HepG2 (cell line): ENCODE data around the gene ANTKMT. TPM values are rescaled to one million over a fixed set of nuclear protein-coding genes. Genes with fewer than 3 reads are reported as not detected.

Source experiments
- ATF7 ChIP-seq, 2 experiments: fragments of 450-650 bp in 1 of 2; sonication (generic) in 1 of 2; formaldehyde crosslinking in 1 of 2; IDR thresholded peaks; 2 replicates each; pipeline versions ENCODE4 v1.4.0 to v1.6.1; 2016 to 2020; ENCODE audit warnings: antibody characterized with exemption in 1 of 2, mild to moderate bottlenecking in 1 of 2, missing genetic modification reagents in 1 of 2
- CBFB ChIP-seq: sonication (generic); formaldehyde crosslinking; IDR thresholded peaks from 2 replicates; pipeline ENCODE4 v1.4.0; 2020; ENCODE audit warnings: missing genetic modification reagents
- CC2D1A ChIP-seq: sonication (generic); formaldehyde crosslinking; IDR thresholded peaks from 2 replicates; pipeline ENCODE4 v1.8.1; 2023; ENCODE audit warnings: mild to moderate bottlenecking, missing genetic modification reagents
- E2F1 ChIP-seq: sonication (generic); formaldehyde crosslinking; IDR thresholded peaks from 2 replicates; pipeline ENCODE4 v1.5.0; 2020; ENCODE audit warnings: missing genetic modification reagents
- GPN1 ChIP-seq: sonication (generic); formaldehyde crosslinking; IDR thresholded peaks from 2 replicates; pipeline ENCODE4 v1.5.1; 2020; ENCODE audit warnings: missing genetic modification reagents, borderline replicate concordance
- HNF1B ChIP-seq: sonication (generic); formaldehyde crosslinking; IDR thresholded peaks from 2 replicates; pipeline ENCODE4 v1.5.1; 2020; ENCODE audit warnings: mild to moderate bottlenecking, moderate library complexity, missing genetic modification reagents
- HOMEZ ChIP-seq: IDR thresholded peaks from 2 replicates; pipeline ENCODE4 v1.6.1; 2016; ENCODE audit warnings: low read depth
- MEIS2 ChIP-seq: sonication (generic); formaldehyde crosslinking; IDR thresholded peaks from 2 replicates; pipeline ENCODE4 v1.9.0; 2021; ENCODE audit warnings: mild to moderate bottlenecking, missing genetic modification reagents
- PCBP1 ChIP-seq: fragments of 200-400 bp; formaldehyde crosslinking; IDR thresholded peaks from 2 replicates; pipeline ENCODE4 v1.6.1; 2017; ENCODE audit warnings: mild to moderate bottlenecking, low read depth, low read length, borderline replicate concordance
- SP140L ChIP-seq: sonication (generic); formaldehyde crosslinking; IDR thresholded peaks from 2 replicates; pipeline ENCODE4 v1.4.0; 2020; ENCODE audit warnings: missing genetic modification reagents, borderline replicate concordance
- TBP ChIP-seq: sonication (generic); formaldehyde crosslinking; IDR thresholded peaks from 2 replicates; pipeline ENCODE4 v1.5.0; 2020; ENCODE audit warnings: missing genetic modification reagents
- TBX2 ChIP-seq: sonication (generic); formaldehyde crosslinking; IDR thresholded peaks from 2 replicates; pipeline ENCODE4 v1.5.0; 2020; ENCODE audit warnings: missing genetic modification reagents, mild to moderate bottlenecking, borderline replicate concordance
- ZBTB14 ChIP-seq: sonication (generic); formaldehyde crosslinking; IDR thresholded peaks from 2 replicates; pipeline ENCODE4 v1.4.0; 2020; ENCODE audit warnings: missing genetic modification reagents
- ZFAT ChIP-seq: sonication (generic); formaldehyde crosslinking; conservative IDR thresholded peaks from 2 replicates; pipeline ENCODE4 v1.8.1; 2023; ENCODE audit warnings: missing genetic modification reagents, inconsistent platforms
- ZIK1 ChIP-seq: sonication (generic); formaldehyde crosslinking; IDR thresholded peaks from 2 replicates; pipeline ENCODE4 v1.5.0; 2020; ENCODE audit warnings: mild to moderate bottlenecking, low read depth, missing genetic modification reagents, borderline replicate concordance
- ZMAT3 ChIP-seq: sonication (generic); formaldehyde crosslinking; conservative IDR thresholded peaks from 2 replicates; pipeline ENCODE4 v1.7.0; 2021; ENCODE audit warnings: missing genetic modification reagents
- ZNF143 ChIP-seq: sonication (generic); formaldehyde crosslinking; IDR thresholded peaks from 2 replicates; pipeline ENCODE4 v1.4.0; 2020; ENCODE audit warnings: missing genetic modification reagents
- ZNF160 ChIP-seq: sonication (generic); formaldehyde crosslinking; IDR thresholded peaks from 2 replicates; pipeline ENCODE4 v1.8.0; 2022; ENCODE audit warnings: mild to moderate bottlenecking, inconsistent platforms, missing genetic modification reagents
- ZNF3 ChIP-seq: IDR thresholded peaks from 2 replicates; pipeline ENCODE4 v1.7.0; 2017; ENCODE audit warnings: inconsistent platforms
- ZNF33B ChIP-seq: sonication (generic); formaldehyde crosslinking; IDR thresholded peaks from 2 replicates; pipeline ENCODE4 v1.5.1; 2020; ENCODE audit warnings: mild to moderate bottlenecking, missing genetic modification reagents
- polyA plus RNA-seq, 8 experiments: library from polyadenylated mRNA; depleted of rRNA in 3 of 8; stranded (reverse) in 7 of 8; unstranded in 1 of 8; fragments of >200 nt; fragmentation: Illumina TruSeq in 4 of 8; extraction: Trizol in 4 of 8; gene quantifications; 2 replicates each; pipeline versions ENCODE4 v1.2.1 to v1.2.3, GENCODE V29; 2011 to 2016; ENCODE audit warnings: low read depth in 4 of 8, missing spikeins in 1 of 8, mixed read lengths in 1 of 8; ENCODE audit not compliant: insufficient read depth in 1 of 8
- total RNA-seq, 5 experiments: library from RNA; depleted of rRNA; stranded (reverse); fragments of >200 nt; fragmentation: Illumina TruSeq; extraction: Trizol; gene quantifications; 2 replicates each; pipeline ENCODE4 v1.2.3, GENCODE V29; 2016; ENCODE audit warnings: low read depth in 1 of 5
- TF ChIP-seq, protein P1 (sequence below): sonication (generic); formaldehyde crosslinking; IDR thresholded peaks from 2 replicates; pipeline ENCODE4 v1.4.0; 2020; ENCODE audit warnings: missing genetic modification reagents, borderline replicate concordance

ANTKMT gene
- total and polyA plus RNA-seq, 2 of the 13 experiments (the other 11 are each of a cell fraction or from before 2014, with no cell fraction given): 7.5 to 47.8 TPM

- TF ChIP-seq CC2D1A (CRISPR knock-in tag) (no peak), ATF7 (IDR thresholded peaks at IDR 0.05) (no peak), ATF7 (CRISPR knock-in tag; IDR thresholded peaks at IDR 0.05) (no peak), MEIS2 (CRISPR knock-in tag) (no peak), CBFB (no peak), ZNF3 (no peak), HOMEZ (CRISPR knock-in tag) (no peak), SP140L (CRISPR knock-in tag) (no peak), ZNF33B (no peak), GPN1 (0 out of 2 replicates have a peak, but pooled peaks have one; percentile 45), E2F1 (no peak), ZNF143 (CRISPR knock-in tag) (no peak), ZBTB14 (CRISPR knock-in tag) (no peak), PCBP1 (0 out of 2 replicates have a peak, but pooled peaks have one; percentile 44), ZNF160 (no peak), TBX2 (CRISPR knock-in tag) (no peak), TBP (CRISPR knock-in tag) (no peak), ZFAT (no peak), ZIK1 (CRISPR knock-in tag) (0 out of 2 replicates have a peak, but pooled peaks have one; percentile 36), HNF1B (no peak), ZMAT3 (no peak; the same call in 1 of the 2 replicates)
- TF ChIP-seq, protein P1, sequence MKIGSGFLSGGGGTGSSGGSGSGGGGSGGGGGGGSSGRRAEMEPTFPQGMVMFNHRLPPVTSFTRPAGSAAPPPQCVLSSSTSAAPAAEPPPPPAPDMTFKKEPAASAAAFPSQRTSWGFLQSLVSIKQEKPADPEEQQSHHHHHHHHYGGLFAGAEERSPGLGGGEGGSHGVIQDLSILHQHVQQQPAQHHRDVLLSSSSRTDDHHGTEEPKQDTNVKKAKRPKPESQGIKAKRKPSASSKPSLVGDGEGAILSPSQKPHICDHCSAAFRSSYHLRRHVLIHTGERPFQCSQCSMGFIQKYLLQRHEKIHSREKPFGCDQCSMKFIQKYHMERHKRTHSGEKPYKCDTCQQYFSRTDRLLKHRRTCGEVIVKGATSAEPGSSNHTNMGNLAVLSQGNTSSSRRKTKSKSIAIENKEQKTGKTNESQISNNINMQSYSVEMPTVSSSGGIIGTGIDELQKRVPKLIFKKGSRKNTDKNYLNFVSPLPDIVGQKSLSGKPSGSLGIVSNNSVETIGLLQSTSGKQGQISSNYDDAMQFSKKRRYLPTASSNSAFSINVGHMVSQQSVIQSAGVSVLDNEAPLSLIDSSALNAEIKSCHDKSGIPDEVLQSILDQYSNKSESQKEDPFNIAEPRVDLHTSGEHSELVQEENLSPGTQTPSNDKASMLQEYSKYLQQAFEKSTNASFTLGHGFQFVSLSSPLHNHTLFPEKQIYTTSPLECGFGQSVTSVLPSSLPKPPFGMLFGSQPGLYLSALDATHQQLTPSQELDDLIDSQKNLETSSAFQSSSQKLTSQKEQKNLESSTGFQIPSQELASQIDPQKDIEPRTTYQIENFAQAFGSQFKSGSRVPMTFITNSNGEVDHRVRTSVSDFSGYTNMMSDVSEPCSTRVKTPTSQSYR: peak; percentile 34; the same call in 1 of the 2 replicates
These were observed 45.7 kb upstream of the ANTKMT start, which contains the start of gene RHBDL1 (continued) for GRCh38 chr16:674968-675883.
